HEK293 (cell line): ENCODE results near the gene CDC40.

ENCODE experiments used
- CTCF ChIP-seq: fragments of 450-650 bp; formaldehyde crosslinking; IDR thresholded peaks from 2 replicates; pipeline ENCODE4 v1.5.1; 2016; ENCODE audit warnings: missing biosample characterization, missing genetic modification characterization
- KLF7 ChIP-seq: fragments of 450-650 bp; formaldehyde crosslinking; IDR thresholded peaks from 2 replicates; pipeline ENCODE4 v1.5.1; 2016; ENCODE audit warnings: missing biosample characterization, missing genetic modification characterization, borderline replicate concordance
- REPIN1 ChIP-seq: fragments of 450-650 bp; formaldehyde crosslinking; IDR thresholded peaks from 2 replicates; pipeline ENCODE4 v1.5.1; 2017; ENCODE audit warnings: missing biosample characterization, missing genetic modification characterization, low read depth
- ZBTB6 ChIP-seq: fragments of 450-650 bp; formaldehyde crosslinking; IDR thresholded peaks from 2 replicates; pipeline ENCODE4 v1.5.1; 2017; ENCODE audit warnings: missing biosample characterization, missing genetic modification characterization
- ZFP41 ChIP-seq: fragments of 450-650 bp; formaldehyde crosslinking; IDR thresholded peaks from 2 replicates; pipeline ENCODE4 v1.5.1; 2016; ENCODE audit warnings: missing biosample characterization, missing genetic modification characterization, borderline replicate concordance
- ZNF18 ChIP-seq: fragments of 450-650 bp; formaldehyde crosslinking; IDR thresholded peaks from 2 replicates; pipeline ENCODE4 v1.5.1; 2016; ENCODE audit warnings: missing biosample characterization, missing genetic modification characterization
- ZNF248 ChIP-seq: fragments of 450-650 bp; formaldehyde crosslinking; IDR thresholded peaks from 2 replicates; pipeline ENCODE4 v1.5.1; 2017; ENCODE audit warnings: missing biosample characterization, missing genetic modification characterization
- ZNF274 ChIP-seq, 2 experiments: fragments of 200-500 bp in 1 of 2; fragments of 450-650 bp in 1 of 2; sonication (Bioruptor generic) in 1 of 2; formaldehyde crosslinking in 1 of 2; IDR thresholded peaks; 2 replicates each; pipeline versions ENCODE4 v1.5.1 to v1.6.1; 2014 to 2016; ENCODE audit warnings: borderline replicate concordance in 1 of 2, inconsistent platforms in 1 of 2, low read length in 1 of 2, missing biosample characterization in 1 of 2, missing genetic modification characterization in 1 of 2
- ZNF398 ChIP-seq: fragments of 450-650 bp; formaldehyde crosslinking; IDR thresholded peaks from 2 replicates; pipeline ENCODE4 v1.5.1; 2017; ENCODE audit warnings: missing biosample characterization, missing genetic modification characterization
- ZNF449 ChIP-seq: fragments of 450-650 bp; formaldehyde crosslinking; IDR thresholded peaks from 2 replicates; pipeline ENCODE4 v1.5.1; 2017; ENCODE audit warnings: missing biosample characterization, mild to moderate bottlenecking, missing genetic modification characterization, moderate library complexity
- ZNF548 ChIP-seq: fragments of 450-650 bp; formaldehyde crosslinking; IDR thresholded peaks from 2 replicates; pipeline ENCODE4 v1.5.1; 2016; ENCODE audit warnings: missing biosample characterization, missing genetic modification characterization
- ZNF768 ChIP-seq: fragments of 450-650 bp; formaldehyde crosslinking; IDR thresholded peaks from 2 replicates; pipeline ENCODE4 v1.5.1; 2018; ENCODE audit warnings: missing biosample characterization, mild to moderate bottlenecking, missing genetic modification characterization
- ZNF777 ChIP-seq: fragments of 450-650 bp; formaldehyde crosslinking; IDR thresholded peaks from 2 replicates; pipeline ENCODE4 v1.5.1; 2017; ENCODE audit warnings: missing biosample characterization, missing genetic modification characterization, borderline replicate concordance
- TF ChIP-seq, protein P1 (sequence below): fragments of 450-650 bp; formaldehyde crosslinking; IDR thresholded peaks from 2 replicates; pipeline ENCODE4 v1.5.1; 2016; ENCODE audit warnings: missing biosample characterization, missing genetic modification characterization

DNA sequence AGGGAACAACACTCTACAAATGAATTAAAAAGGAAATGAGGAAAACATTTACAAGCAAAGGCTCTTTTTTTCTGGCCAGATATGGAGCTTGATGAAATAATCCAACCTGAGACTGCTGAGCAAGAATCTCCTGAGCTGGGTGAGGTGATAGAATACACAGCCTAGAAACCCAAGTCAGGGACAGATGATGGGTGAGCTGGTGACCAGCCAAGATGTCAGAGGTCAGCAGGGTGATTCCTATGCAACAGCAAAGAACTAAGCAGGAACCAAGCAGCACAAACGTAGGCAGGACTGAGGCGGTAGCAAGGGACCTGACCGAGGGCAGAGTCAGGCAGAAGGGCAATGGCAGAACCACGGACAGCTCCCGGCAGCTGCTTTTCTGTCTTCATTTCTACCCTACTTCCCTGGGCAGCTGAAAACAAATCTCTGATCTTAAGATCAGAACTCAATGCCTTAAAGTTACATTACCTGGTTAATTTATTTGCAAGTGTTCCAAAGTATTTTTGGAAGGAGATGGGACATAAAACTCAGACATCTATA lies 75.1 kb downstream of the CDC40 start:
- TF ChIP-seq REPIN1 (no peak), CTCF (tag by site-specific recombination) (no peak), ZNF768 (tag by site-specific recombination) (no peak), ZNF274 (IDR thresholded peaks at IDR 0.05; ENCODE audit: low read length) (no peak), ZNF274 (tag by site-specific recombination; IDR thresholded peaks at IDR 0.05; ENCODE audit: borderline replicate concordance) (no peak), ZNF398 (tag by site-specific recombination) (no peak), KLF7 (tag by site-specific recombination) (no peak), ZNF548 (tag by site-specific recombination) (no peak), ZFP41 (tag by site-specific recombination) (no peak), ZNF449 (tag by site-specific recombination) (no peak), ZNF18 (tag by site-specific recombination) (no peak), ZBTB6 (tag by site-specific recombination) (no peak), ZNF777 (tag by site-specific recombination) (no peak), ZNF248 (tag by site-specific recombination) (no peak)
- TF ChIP-seq, protein P1, sequence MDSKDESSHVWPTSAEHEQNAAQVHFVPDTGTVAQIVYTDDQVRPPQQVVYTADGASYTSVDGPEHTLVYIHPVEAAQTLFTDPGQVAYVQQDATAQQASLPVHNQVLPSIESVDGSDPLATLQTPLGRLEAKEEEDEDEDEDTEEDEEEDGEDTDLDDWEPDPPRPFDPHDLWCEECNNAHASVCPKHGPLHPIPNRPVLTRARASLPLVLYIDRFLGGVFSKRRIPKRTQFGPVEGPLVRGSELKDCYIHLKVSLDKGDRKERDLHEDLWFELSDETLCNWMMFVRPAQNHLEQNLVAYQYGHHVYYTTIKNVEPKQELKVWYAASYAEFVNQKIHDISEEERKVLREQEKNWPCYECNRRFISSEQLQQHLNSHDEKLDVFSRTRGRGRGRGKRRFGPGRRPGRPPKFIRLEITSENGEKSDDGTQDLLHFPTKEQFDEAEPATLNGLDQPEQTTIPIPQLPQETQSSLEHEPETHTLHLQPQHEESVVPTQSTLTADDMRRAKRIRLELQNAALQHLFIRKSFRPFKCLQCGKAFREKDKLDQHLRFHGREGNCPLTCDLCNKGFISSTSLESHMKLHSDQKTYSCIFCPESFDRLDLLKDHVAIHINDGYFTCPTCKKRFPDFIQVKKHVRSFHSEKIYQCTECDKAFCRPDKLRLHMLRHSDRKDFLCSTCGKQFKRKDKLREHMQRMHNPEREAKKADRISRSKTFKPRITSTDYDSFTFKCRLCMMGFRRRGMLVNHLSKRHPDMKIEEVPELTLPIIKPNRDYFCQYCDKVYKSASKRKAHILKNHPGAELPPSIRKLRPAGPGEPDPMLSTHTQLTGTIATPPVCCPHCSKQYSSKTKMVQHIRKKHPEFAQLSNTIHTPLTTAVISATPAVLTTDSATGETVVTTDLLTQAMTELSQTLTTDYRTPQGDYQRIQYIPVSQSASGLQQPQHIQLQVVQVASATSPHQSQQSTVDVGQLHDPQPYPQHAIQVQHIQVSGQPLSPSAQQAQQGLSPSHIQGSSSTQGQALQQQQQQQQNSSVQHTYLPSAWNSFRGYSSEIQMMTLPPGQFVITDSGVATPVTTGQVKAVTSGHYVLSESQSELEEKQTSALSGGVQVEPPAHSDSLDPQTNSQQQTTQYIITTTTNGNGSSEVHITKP (tag by site-specific recombination), result no peak
